OCI-LY7 (cell line): ENCODE measurements around the gene GJA1.

ENCODE experiments used
- CTCF ChIP-seq: fragments of 200-600 bp; sonication (generic); conservative IDR thresholded peaks from 2 replicates; pipeline ENCODE4 v1.5.1; 2014; ENCODE audit warnings: mild to moderate bottlenecking, antibody characterized with exemption, low read length, moderate library complexity, mixed read lengths
- EZH2phosphoT487 ChIP-seq: fragments of 200-600 bp; sonication (generic); IDR thresholded peaks from 2 replicates; pipeline ENCODE4 v1.6.1; 2018; ENCODE audit warnings: low read depth, borderline replicate concordance, mild to moderate bottlenecking, mixed run types, antibody characterized with exemption, low read length, moderate library complexity, mixed read lengths

GRCh38 chr6:121443971-121444541, 8.6 kb downstream of the GJA1 start:
- TF ChIP-seq CTCF (no peak), EZH2phosphoT487 (no peak)
